HepG2 (cell line): ENCODE data around the gene RAD23A. TPM values are rescaled to one million over a fixed set of nuclear protein-coding genes. Genes with fewer than 3 reads are reported as not detected.

Experiments
- ATAC-seq: fragments of 200-7000 bp; cut with Tn5 transposase; 3 replicates; pipeline ENCODE4 v1.9.1; 2020; ENCODE audit warnings: mild to moderate bottlenecking, moderate library complexity
- BruUV-seq: library from RNA; stranded (reverse); fragments of 400-500 nt; replicated peaks from 2 replicates; lab custom pipeline; 2021; lab: Mats Ljungman, UMichigan
- CTCF ChIA-PET: fragments of 300-600 bp; formaldehyde crosslinking; extraction: SDS; loops from one replicate; lab custom pipeline; 2021; ENCODE audit warnings: low total read pairs, inconsistent platforms, low intra/inter-chr PET ratio; lab: Yijun Ruan, JAX
- POLR2A ChIA-PET: fragments of 350-600 bp; sonication (Branson Sonifier 250); formaldehyde crosslinking; loops from one replicate; lab custom pipeline; 2020; ENCODE audit warnings: antibody characterized with exemption, inconsistent platforms; lab: Yijun Ruan, JAX
- DNase-seq: peaks from one replicate; pipeline ENCODE4 v3.0.0-alpha.2; 2015; ENCODE audit warnings: low spot score
- FAIRE-seq: peaks from 3 replicates; lab custom pipeline; 2011; peaks lifted over from hg19 to GRCh38; lab: Jason Lieb, UNC
- H2AFZ ChIP-seq: one replicate; pipeline ENCODE4 v1.6.1; 2011; ENCODE audit warnings: low read length, inconsistent platforms
- H3K27ac ChIP-seq: fragments of 300-600 bp; 3 replicates; pipeline ENCODE4 v1.8.0; 2011; ENCODE audit warnings: mixed run types, mild to moderate bottlenecking, mixed read lengths, low read length, inconsistent platforms; ENCODE audit not compliant: insufficient read depth; ENCODE audit errors: extremely low read length
- H3K27me3 ChIP-seq, 2 experiments: fragments of 200-600 bp in 1 of 2; 2 replicates in 1 of 2; 3 replicates in 1 of 2; pipeline versions ENCODE4 v1.6.0 to v1.8.0; 2011; ENCODE audit warnings: low read length in 2 of 2, mild to moderate bottlenecking in 2 of 2, moderate library complexity in 2 of 2, inconsistent platforms in 1 of 2; ENCODE audit not compliant: insufficient read depth in 2 of 2, control insufficient read depth in 1 of 2
- H3K36me3 ChIP-seq, 2 experiments: fragments of 200-600 bp in 1 of 2; replicated peaks in 1 of 2; 2 replicates in 1 of 2; 3 replicates in 1 of 2; pipeline versions ENCODE4 v1.5.1 to v1.8.0; 2011; ENCODE audit warnings: low read length in 2 of 2, inconsistent platforms in 1 of 2; ENCODE audit not compliant: insufficient read depth in 2 of 2, control insufficient read depth in 1 of 2
- H3K4me1 ChIP-seq: 2 replicates; pipeline ENCODE4 v1.5.1; 2012; ENCODE audit warnings: low read length, inconsistent platforms; ENCODE audit not compliant: insufficient read depth
- H3K4me2 ChIP-seq: 2 replicates; pipeline ENCODE4 v1.6.0; 2011; ENCODE audit warnings: low read depth, low read length, inconsistent platforms
- H3K4me3 ChIP-seq, 3 experiments: fragments of 200-600 bp in 1 of 3; sonication (generic), shearing (Covaris generic) in 1 of 3; replicated peaks in 1 of 3; 2 replicates each; pipeline ENCODE4 v1.5.1; 2011 to 2016; ENCODE audit warnings: low read length in 3 of 3, inconsistent platforms in 2 of 3, low read depth in 2 of 3, mild to moderate bottlenecking in 2 of 3, control low read depth in 1 of 3, mixed read lengths in 1 of 3; ENCODE audit not compliant: insufficient read depth in 1 of 3
- H3K79me2 ChIP-seq: one replicate; pipeline ENCODE4 v1.6.1; 2011; ENCODE audit warnings: low read length, inconsistent platforms; ENCODE audit not compliant: insufficient read depth
- H3K9ac ChIP-seq: 2 replicates; pipeline ENCODE4 v1.6.0; 2011; ENCODE audit warnings: mild to moderate bottlenecking, low read depth, low read length, inconsistent platforms; ENCODE audit not compliant: insufficient read depth
- H3K9me3 ChIP-seq: 2 replicates; pipeline ENCODE4 v1.5.1; 2012; ENCODE audit warnings: mild to moderate bottlenecking, low read length
- H4K20me1 ChIP-seq: 2 replicates; pipeline ENCODE4 v1.6.0; 2011; ENCODE audit warnings: inconsistent platforms, mild to moderate bottlenecking, low read length, moderate library complexity; ENCODE audit not compliant: insufficient read depth
- FOXJ3 ChIP-seq: sonication (generic); formaldehyde crosslinking; IDR thresholded peaks from 2 replicates; pipeline ENCODE4 v1.4.0; 2020; ENCODE audit warnings: missing genetic modification reagents, mild to moderate bottlenecking, borderline replicate concordance
- KMT2B ChIP-seq: IDR thresholded peaks from 2 replicates; pipeline ENCODE4 v1.6.1; 2016; ENCODE audit warnings: missing genetic modification reagents, missing compliant biosample characterization
- ZFP82 ChIP-seq: sonication (generic); formaldehyde crosslinking; IDR thresholded peaks from 2 replicates; pipeline ENCODE4 v1.5.1; 2020; ENCODE audit warnings: mild to moderate bottlenecking, missing genetic modification reagents, borderline replicate concordance
- ZNF670 ChIP-seq: sonication (generic); formaldehyde crosslinking; IDR thresholded peaks from 2 replicates; pipeline ENCODE4 v1.8.0; 2022; ENCODE audit warnings: mild to moderate bottlenecking, missing genetic modification reagents, borderline replicate concordance
- ZNF816 ChIP-seq: sonication (generic); formaldehyde crosslinking; IDR thresholded peaks from 2 replicates; pipeline ENCODE4 v1.8.0; 2022; ENCODE audit warnings: missing genetic modification reagents, mild to moderate bottlenecking, borderline replicate concordance
- WGBS: methylation state at CpG from one replicate; pipeline ENCODE4 v1.1.6; 2017; ENCODE audit warnings: low lambda C conversion rate; 5-methylcytosine and 5-hydroxymethylcytosine counted together
- in situ Hi-C: cut with HindIII; loops from 2 replicates; pipeline ENCODE4 v1.10.0; 2017; ENCODE audit warnings: low pct_unique_long_range_greater_than_20kb; ENCODE audit not compliant: extremely low pct_ligation_motif_present
- intact Hi-C: fragments of 100-400 bp; cut with micrococcal nuclease; formaldehyde crosslinking; loops from one replicate; pipeline ENCODE4 v1.10.0; 2022; ENCODE audit not compliant: unreplicated experiment
- polyA plus RNA-seq, 8 experiments: library from polyadenylated mRNA; depleted of rRNA in 3 of 8; stranded (reverse) in 7 of 8; unstranded in 1 of 8; fragments of >200 nt; fragmentation: Illumina TruSeq in 4 of 8; extraction: Trizol in 4 of 8; gene quantifications; 2 replicates each; pipeline versions ENCODE4 v1.2.1 to v1.2.3, GENCODE V29; 2011 to 2016; ENCODE audit warnings: low read depth in 4 of 8, missing spikeins in 1 of 8, mixed read lengths in 1 of 8; ENCODE audit not compliant: insufficient read depth in 1 of 8
- total RNA-seq, 5 experiments: library from RNA; depleted of rRNA; stranded (reverse); fragments of >200 nt; fragmentation: Illumina TruSeq; extraction: Trizol; gene quantifications; 2 replicates each; pipeline ENCODE4 v1.2.3, GENCODE V29; 2016; ENCODE audit warnings: low read depth in 1 of 5
- TF ChIP-seq, protein P1 (sequence below): sonication (generic); formaldehyde crosslinking; IDR thresholded peaks from 2 replicates; pipeline ENCODE4 v1.4.0; 2020; ENCODE audit warnings: mild to moderate bottlenecking, missing genetic modification reagents
- TF ChIP-seq, protein P2 (sequence below): sonication (generic); formaldehyde crosslinking; IDR thresholded peaks from 2 replicates; pipeline ENCODE4 v1.4.0; 2020; ENCODE audit warnings: missing genetic modification reagents, borderline replicate concordance

Gene RAD23A
- total and polyA plus RNA-seq, 2 of the 13 experiments (the other 11 are each of a cell fraction or from before 2014, with no cell fraction given) = 42.5 to 54.2 TPM

DNA sequence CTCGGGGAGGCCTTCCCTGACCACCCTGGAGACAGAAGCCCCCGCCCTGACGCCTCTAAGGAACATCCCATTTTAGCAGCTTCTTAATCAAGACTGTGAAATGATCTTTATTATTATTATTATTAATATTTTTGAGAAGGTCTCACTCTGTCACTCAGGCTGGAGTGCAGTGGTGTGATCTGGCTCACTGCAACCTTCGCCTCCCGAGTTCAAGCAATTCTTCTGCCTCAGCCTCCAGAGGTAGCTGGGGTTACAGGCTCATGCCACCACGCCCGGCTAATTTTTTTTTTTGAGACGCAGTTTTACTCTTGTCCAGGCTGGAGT lies 20.1 kb downstream of the RAD23A start:
- 40% methylated on average over 8 of the region's 8 CpGs for WGBS
- in situ Hi-C loops = no loop called here
- DNase-seq = no peak

More for the DNA sequence above, 20.1 kb downstream of the RAD23A start:
- Histone ChIP-seq H3K79me2 (no peaks in the 10 kb centered on the region), H2AFZ (peak overlapping the region; percentile 56), H3K9ac (peak overlapping the region; percentile 68; the same call in 1 of the 2 replicates), H3K4me1 (peaks cover 11% of the 10 kb centered on the region), H3K9me3 (no peaks in the 10 kb centered on the region), H3K4me3 (peak overlapping the region in 2 of 3 experiments; percentile 32 to 66; a peak in 4 of 6 replicates), H3K4me2 (peak overlapping the region; percentile 93), H3K36me3 (no peaks in the 10 kb centered on the region), H4K20me1 (no peaks in the 10 kb centered on the region), H3K27me3 (0 out of 5 replicates have a peak, but pooled peaks cover 0 to 3% of the 10 kb centered on the region in 2 experiments), H3K27ac (peak overlapping the region; percentile 43)
- ATAC-seq (no peak), FAIRE-seq (peak; percentile 30)
- TF ChIP-seq ZNF670 (CRISPR knock-in tag) = peak; percentile 62; the same call in 1 of the 2 replicates
- TF ChIP-seq, protein P1, sequence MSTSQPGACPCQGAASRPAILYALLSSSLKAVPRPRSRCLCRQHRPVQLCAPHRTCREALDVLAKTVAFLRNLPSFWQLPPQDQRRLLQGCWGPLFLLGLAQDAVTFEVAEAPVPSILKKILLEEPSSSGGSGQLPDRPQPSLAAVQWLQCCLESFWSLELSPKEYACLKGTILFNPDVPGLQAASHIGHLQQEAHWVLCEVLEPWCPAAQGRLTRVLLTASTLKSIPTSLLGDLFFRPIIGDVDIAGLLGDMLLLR (CRISPR knock-in tag) = no peak
- TF ChIP-seq, protein P2, sequence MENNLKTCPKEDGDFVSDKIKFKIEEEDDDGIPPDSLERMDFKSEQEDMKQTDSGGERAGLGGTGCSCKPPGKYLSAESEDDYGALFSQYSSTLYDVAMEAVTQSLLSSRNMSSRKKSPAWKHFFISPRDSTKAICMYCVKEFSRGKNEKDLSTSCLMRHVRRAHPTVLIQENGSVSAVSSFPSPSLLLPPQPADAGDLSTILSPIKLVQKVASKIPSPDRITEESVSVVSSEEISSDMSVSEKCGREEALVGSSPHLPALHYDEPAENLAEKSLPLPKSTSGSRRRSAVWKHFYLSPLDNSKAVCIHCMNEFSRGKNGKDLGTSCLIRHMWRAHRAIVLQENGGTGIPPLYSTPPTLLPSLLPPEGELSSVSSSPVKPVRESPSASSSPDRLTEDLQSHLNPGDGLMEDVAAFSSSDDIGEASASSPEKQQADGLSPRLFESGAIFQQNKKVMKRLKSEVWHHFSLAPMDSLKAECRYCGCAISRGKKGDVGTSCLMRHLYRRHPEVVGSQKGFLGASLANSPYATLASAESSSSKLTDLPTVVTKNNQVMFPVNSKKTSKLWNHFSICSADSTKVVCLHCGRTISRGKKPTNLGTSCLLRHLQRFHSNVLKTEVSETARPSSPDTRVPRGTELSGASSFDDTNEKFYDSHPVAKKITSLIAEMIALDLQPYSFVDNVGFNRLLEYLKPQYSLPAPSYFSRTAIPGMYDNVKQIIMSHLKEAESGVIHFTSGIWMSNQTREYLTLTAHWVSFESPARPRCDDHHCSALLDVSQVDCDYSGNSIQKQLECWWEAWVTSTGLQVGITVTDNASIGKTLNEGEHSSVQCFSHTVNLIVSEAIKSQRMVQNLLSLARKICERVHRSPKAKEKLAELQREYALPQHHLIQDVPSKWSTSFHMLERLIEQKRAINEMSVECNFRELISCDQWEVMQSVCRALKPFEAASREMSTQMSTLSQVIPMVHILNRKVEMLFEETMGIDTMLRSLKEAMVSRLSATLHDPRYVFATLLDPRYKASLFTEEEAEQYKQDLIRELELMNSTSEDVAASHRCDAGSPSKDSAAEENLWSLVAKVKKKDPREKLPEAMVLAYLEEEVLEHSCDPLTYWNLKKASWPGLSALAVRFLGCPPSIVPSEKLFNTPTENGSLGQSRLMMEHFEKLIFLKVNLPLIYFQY (CRISPR knock-in tag) = no peak
- no peak for TF ChIP-seq KMT2B (CRISPR knock-in tag)
- TF ChIP-seq FOXJ3 (CRISPR knock-in tag) = no peak
- peak; percentile 69; the same call in 1 of the 2 replicates for TF ChIP-seq ZNF816 (CRISPR knock-in tag)
- peak; percentile 63; the same call in 1 of the 2 replicates for TF ChIP-seq ZFP82 (CRISPR knock-in tag)
- BruUV-seq = no TSS peak
- ChIA-PET CTCF (interaction anchor here (0.7 to 2.0 kb wide), 6 partner anchors 12 to 269 kb away, joined by 3 to 18 read pairs (median 6); no protein-coding TSS in a partner anchor), POLR2A (interaction anchor here (0.9 to 1.3 kb wide), 15 partner anchors 8 to 184 kb away, joined by 3 to 8 read pairs (median 4); partner anchors contain the start of genes FARSA, IER2, RAD23A and STX10)
- intact Hi-C loops = loop anchor here (1.0 kb wide), 1 partner anchor 80 kb away; no protein-coding TSS in a partner anchor
